ENCODE results near the gene ZC3H7A.

DNA sequence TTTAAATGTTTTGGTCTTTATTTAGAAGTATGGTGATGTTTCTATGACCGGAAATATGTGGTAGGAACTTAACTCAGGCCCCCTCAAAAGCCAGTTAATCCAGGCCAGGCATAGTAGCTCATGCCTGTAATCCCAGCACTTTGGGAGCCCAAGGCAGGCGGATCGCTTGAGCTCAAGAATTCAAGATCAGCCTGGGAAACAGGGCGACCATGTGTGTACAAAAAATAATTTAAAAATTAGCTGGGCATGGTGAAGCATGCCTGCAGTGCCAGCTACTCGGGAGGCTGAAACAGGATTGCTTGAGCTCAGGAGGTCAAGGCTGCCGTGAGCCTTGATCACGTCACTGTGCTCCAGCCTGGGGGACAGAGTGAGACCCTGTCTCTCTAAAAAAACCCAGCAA is 44.0 kb upstream of the ZC3H7A start:
- no peak for TF ChIP-seq ZNF274 (IDR thresholded peaks at IDR 0.05; ENCODE audit: low read depth, low read length)
- TF ChIP-seq YY1 (IDR thresholded peaks at IDR 0.05; ENCODE audit: insufficient read depth, insufficient read length), result no peak
- TF ChIP-seq SUZ12 (IDR thresholded peaks at IDR 0.05; ENCODE audit: extremely low read depth, insufficient read depth, insufficient read length), result no peak

Data from NT2/D1 (cell line).